Immature natural killer cell (primary cell): ENCODE results near the gene MUC16. TPM values are rescaled to one million over a fixed set of nuclear protein-coding genes. Genes with fewer than 3 reads are reported as not detected.

ENCODE experiments used
- DNase-seq, 3 donors: peaks; one replicate each; pipeline ENCODE4 v3.0.0; 2022; ENCODE audit warnings: mixed read lengths in 1 of 3
- H3K27ac Mint-ChIP-seq, 6 donors: one replicate each; pipeline ENCODE4 v1.8.0; 2020; ENCODE audit warnings: mixed read lengths in 6 of 6, mild to moderate bottlenecking in 5 of 6, inconsistent platforms in 4 of 6, moderate library complexity in 3 of 6
- H3K27me3 Mint-ChIP-seq, 3 donors: one replicate each; pipeline ENCODE4 v1.8.0; 2020 to 2021; ENCODE audit warnings: low read depth in 3 of 3, mild to moderate bottlenecking in 3 of 3, mixed read lengths in 3 of 3, moderate library complexity in 3 of 3, inconsistent platforms in 1 of 3
- H3K36me3 Mint-ChIP-seq, 3 donors: one replicate each; pipeline ENCODE4 v1.8.0; 2020; ENCODE audit warnings: mixed read lengths in 3 of 3, inconsistent platforms in 2 of 3, mild to moderate bottlenecking in 2 of 3
- H3K4me1 Mint-ChIP-seq, 2 donors: one replicate each; pipeline ENCODE4 v1.8.0; 2020; ENCODE audit warnings: inconsistent platforms in 2 of 2, mild to moderate bottlenecking in 2 of 2, mixed read lengths in 2 of 2, moderate library complexity in 1 of 2
- H3K4me3 Mint-ChIP-seq, 5 donors: one replicate each; pipeline ENCODE4 v1.8.0; 2020; ENCODE audit warnings: mild to moderate bottlenecking in 5 of 5, mixed read lengths in 5 of 5, inconsistent platforms in 3 of 5, moderate library complexity in 3 of 5
- H3K9me3 Mint-ChIP-seq, 6 donors: one replicate each; pipeline ENCODE4 v1.8.0; 2020; ENCODE audit warnings: mild to moderate bottlenecking in 6 of 6, mixed read lengths in 6 of 6, inconsistent platforms in 4 of 6, moderate library complexity in 3 of 6
- polyA plus RNA-seq, 3 donors: library from polyadenylated mRNA; unstranded; fragments of 300-500 nt; fragmentation: Illumina TruSeq; gene quantifications; one replicate each; pipeline ENCODE4 v1.2.3, GENCODE V29; 2021

The MUC16 gene
- polyA plus RNA-seq, 3 donors from 2014 or later: not detected

DNA sequence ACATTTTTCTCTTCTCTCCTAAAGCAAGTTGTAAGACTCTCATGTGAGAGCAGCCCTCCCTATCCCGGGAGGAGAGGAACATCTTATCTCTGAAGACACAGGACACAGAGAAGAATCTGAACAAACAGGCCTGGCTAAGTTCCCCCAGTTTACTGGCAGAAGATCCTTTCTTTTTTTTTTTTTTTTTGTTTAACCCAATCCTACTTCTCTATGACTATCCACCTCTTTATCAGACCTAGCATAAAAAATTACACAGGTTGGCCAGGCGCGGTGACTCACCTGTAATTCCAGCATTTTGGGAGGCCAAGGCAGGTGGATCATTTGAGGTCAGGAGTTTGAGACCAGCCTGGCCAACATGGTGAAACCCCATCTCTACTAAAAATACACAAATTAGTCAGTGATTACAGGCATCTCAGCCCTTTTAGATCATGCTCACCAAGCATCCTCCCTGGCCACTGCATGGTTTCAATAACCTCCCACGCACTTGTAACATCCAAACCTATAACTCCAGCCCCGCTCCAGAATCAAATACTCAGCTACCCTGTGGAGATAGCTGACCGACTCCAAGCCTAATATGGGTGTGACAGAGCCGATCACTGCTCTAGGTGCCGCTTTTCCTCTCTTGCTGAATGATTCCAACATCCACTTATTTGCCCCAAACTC, 27.3 kb upstream of the MUC16 start:
- H3K4me3 Mint-ChIP-seq: no peak overlapping the region
- H3K36me3 Mint-ChIP-seq: no peaks in the 10 kb centered on the region
- peaks cover 2 to 14% (median 9%) of the 10 kb centered on the region in 3 donors for H3K27me3 Mint-ChIP-seq
- no peaks in the 10 kb centered on the region for H3K9me3 Mint-ChIP-seq
- DNase-seq: no peak
- no peaks in the 10 kb centered on the region for H3K4me1 Mint-ChIP-seq
- no peak overlapping the region for H3K27ac Mint-ChIP-seq

DNA sequence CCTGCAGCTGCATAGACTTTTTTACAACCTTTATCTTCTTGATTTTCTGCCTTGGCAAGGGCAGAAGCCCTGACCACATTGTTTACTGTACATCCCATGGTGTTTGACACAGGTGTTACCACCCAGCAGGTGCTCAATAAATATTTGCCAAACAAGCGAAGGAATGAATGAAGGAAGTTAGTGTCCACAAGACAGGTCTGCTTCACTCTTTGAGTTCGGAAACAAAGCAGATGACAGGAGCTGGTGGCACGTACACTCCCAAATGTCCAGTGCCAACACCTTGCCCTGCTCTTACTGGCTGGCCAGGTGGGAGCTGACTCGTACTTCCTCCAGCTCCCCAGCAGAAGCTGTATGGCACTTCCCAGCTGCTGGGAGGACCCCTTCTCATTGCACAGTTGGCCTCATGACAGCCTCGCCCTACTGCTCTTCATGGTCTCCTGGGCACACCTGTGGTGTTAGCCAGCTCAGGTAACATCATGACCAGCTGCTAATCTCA, 22.0 kb upstream of the MUC16 start:
- H3K9me3 Mint-ChIP-seq: no peaks in the 10 kb centered on the region
- H3K4me1 Mint-ChIP-seq: no peaks in the 10 kb centered on the region

DNA sequence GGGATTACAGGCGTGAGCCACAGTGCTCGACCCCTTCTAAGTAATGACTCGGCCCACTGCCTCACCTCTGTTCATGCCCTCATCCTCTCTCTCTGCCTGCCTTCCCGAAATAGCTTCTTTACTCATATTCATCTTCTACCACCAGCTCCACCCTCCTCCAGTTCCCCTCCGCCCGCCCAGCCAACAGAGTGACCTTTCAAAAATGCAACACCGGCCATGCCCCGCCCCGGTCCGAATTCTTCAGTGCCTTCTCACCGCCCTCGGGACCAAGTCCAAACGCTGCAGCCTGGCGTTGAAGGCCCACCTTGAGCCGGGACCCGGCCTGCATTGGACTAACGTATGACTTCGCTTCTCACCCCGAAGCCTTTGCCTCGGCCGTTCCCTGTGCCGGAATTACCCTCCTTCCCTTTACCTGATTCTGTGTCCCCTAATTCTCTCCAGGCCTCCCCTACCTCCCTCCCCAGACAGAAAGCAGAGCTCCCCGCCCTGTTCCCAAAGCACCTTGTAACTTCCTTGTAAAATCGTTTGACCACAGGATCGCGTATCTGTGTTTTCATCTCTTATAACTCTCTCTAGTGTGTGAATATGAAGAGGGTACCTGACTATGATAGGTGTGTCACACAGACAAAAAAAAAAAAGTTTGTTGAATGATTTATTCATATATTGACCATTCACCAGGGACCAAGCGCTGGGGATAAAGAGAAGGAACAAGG, 8.1 kb upstream of the MUC16 start:
- peaks cover 2 to 7% (median 6%) of the 10 kb centered on the region in 3 donors for H3K27me3 Mint-ChIP-seq
- no peaks in the 10 kb centered on the region for H3K36me3 Mint-ChIP-seq
- no peak overlapping the region for H3K27ac Mint-ChIP-seq
- H3K4me3 Mint-ChIP-seq: no peak overlapping the region
- no peak for DNase-seq
- H3K4me1 Mint-ChIP-seq: no peaks in the 10 kb centered on the region
- no peaks in the 10 kb centered on the region for H3K9me3 Mint-ChIP-seq

More for the DNA sequence above, 22.0 kb upstream of the MUC16 start:
- no peak for DNase-seq
- Mint-ChIP-seq H3K4me3 (no peak overlapping the region), H3K27me3 (peaks cover 0 to 11% (median 6%) of the 10 kb centered on the region in 3 donors), H3K27ac (no peak overlapping the region), H3K36me3 (no peaks in the 10 kb centered on the region)

DNA sequence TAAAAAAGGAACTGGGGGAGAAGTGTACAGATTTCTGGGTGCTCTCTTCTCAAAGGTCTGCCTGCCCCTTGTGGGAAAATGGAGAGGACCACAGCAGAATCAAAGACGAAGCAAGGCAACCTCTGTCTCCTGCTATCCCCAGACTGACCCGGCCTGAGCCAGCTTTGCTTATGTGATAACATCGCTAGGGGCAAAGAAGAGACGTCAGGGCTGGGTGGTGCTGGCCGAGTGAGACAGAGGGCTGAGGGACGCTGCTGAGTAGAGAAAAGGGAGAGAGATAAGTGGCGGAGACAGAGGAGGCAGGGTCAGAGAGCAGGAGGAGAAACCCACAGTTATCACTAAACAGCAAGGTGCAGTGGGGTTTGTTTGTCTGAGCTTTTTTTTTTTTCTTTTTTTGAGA, 4.6 kb upstream of the MUC16 start:
- Mint-ChIP-seq H3K36me3 (no peaks in the 10 kb centered on the region), H3K27ac (no peak overlapping the region), H3K4me3 (no peak overlapping the region), H3K9me3 (peaks cover 0 to 1% (median 0%) of the 10 kb centered on the region in 6 donors), H3K27me3 (peaks cover 4 to 7% (median 6%) of the 10 kb centered on the region in 3 donors), H3K4me1 (no peaks in the 10 kb centered on the region)
- DNase-seq: no peak

- Mint-ChIP-seq H3K4me3 (no peak overlapping the region), H3K27ac (no peak overlapping the region), H3K9me3 (peaks cover 0 to 1% (median 0%) of the 10 kb centered on the region in 6 donors), H3K27me3 (peaks cover 6 to 9% (median 6%) of the 10 kb centered on the region in 3 donors), H3K36me3 (no peaks in the 10 kb centered on the region), H3K4me1 (no peaks in the 10 kb centered on the region)
- no peak for DNase-seq
These were observed 3.8 kb upstream of the MUC16 start for GRCh38 chr19:9013988-9014387.

GRCh38 chr19:9011875-9012274, 1.7 kb upstream of the MUC16 start:
- H3K4me3 Mint-ChIP-seq: no peak overlapping the region
- peaks cover 0 to 1% (median 0%) of the 10 kb centered on the region in 6 donors for H3K9me3 Mint-ChIP-seq
- no peak for DNase-seq
- no peaks in the 10 kb centered on the region for H3K36me3 Mint-ChIP-seq
- H3K27ac Mint-ChIP-seq: no peak overlapping the region
- H3K27me3 Mint-ChIP-seq: peaks cover 4 to 9% (median 6%) of the 10 kb centered on the region in 3 donors
- H3K4me1 Mint-ChIP-seq: no peaks in the 10 kb centered on the region

DNA sequence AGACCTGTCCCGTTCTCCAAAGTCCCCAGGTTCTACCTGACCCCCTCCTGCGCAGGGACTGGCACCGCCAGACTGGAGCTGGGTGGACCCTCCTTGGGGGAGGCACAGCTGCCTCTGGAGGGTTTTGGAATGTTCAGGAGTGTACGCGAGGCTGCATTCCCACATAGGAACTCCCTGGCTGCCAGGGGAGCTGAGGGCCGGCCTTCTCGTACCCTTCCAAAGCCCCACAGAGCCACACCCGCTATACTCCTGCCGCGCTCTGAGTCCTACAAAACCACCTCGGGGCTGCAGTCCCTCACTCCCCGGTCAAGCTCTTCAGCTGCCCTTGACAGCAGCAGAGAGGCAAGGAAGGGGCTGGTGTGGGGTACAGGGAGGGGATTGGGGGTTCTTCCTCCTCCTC, 484 bp upstream of the MUC16 start:
- H3K36me3 Mint-ChIP-seq: no peaks in the 10 kb centered on the region
- H3K27me3 Mint-ChIP-seq: peaks cover 4 to 7% (median 6%) of the 10 kb centered on the region in 3 donors
- peaks cover 0 to 1% (median 0%) of the 10 kb centered on the region in 6 donors for H3K9me3 Mint-ChIP-seq
- no peak overlapping the region for H3K4me3 Mint-ChIP-seq
- no peak overlapping the region for H3K27ac Mint-ChIP-seq
- H3K4me1 Mint-ChIP-seq: no peaks in the 10 kb centered on the region
- no peak for DNase-seq

DNA sequence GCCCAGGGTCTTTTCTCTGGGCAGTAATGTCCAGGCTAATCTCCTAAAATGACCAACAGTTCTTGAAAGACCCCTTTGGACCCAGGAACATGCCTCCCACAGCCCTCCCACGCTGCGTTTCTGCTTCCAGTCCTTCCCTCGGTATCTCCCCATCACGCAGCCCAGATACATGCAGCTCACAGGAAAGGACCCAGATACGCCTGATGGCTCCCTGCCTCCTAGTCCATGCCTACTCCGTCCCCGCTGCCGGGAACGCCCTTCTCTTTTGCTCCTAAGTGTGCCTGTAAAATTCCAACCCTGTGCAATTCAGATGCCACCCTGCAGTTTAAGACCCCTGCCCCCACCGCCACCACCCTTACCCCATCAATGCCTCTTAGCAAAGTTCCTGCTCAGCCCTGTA, 778 bp downstream of the MUC16 start:
- H3K27ac Mint-ChIP-seq: no peak overlapping the region
- DNase-seq: no peak
- no peaks in the 10 kb centered on the region for H3K36me3 Mint-ChIP-seq
- peaks cover 0 to 6% (median 5%) of the 10 kb centered on the region in 3 donors for H3K27me3 Mint-ChIP-seq
- H3K9me3 Mint-ChIP-seq: peaks cover 0 to 1% (median 0%) of the 10 kb centered on the region in 6 donors
- no peak overlapping the region for H3K4me3 Mint-ChIP-seq
- H3K4me1 Mint-ChIP-seq: no peaks in the 10 kb centered on the region

GRCh38 chr19:9008667-9009066, 1.5 kb downstream of the MUC16 start:
- Mint-ChIP-seq H3K9me3 (peaks cover 0 to 1% (median 0%) of the 10 kb centered on the region in 6 donors), H3K4me1 (no peaks in the 10 kb centered on the region), H3K4me3 (no peak overlapping the region), H3K36me3 (no peaks in the 10 kb centered on the region), H3K27me3 (peaks cover 0 to 8% (median 5%) of the 10 kb centered on the region in 3 donors), H3K27ac (no peak overlapping the region)
- no peak for DNase-seq

DNA sequence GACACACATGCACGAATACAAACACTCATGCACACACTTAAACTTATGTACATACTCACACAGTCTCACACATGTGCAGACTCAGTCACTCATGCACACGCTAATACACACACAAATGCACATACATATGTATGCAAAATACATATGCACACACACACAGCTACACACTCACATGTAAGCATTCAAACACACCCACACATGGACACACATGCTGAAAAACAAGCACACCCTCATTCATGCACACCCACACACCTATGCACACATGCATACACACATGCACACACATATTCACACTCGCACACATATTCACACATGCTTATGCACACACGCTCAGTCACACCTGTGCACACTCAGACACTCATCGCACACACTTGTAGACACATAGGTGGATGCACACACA, 9.3 kb downstream of the MUC16 start:
- Mint-ChIP-seq H3K9me3 (no peaks in the 10 kb centered on the region), H3K4me1 (no peaks in the 10 kb centered on the region), H3K27me3 (peaks cover 4 to 15% (median 4%) of the 10 kb centered on the region in 3 donors), H3K4me3 (no peak overlapping the region), H3K27ac (no peak overlapping the region), H3K36me3 (no peaks in the 10 kb centered on the region)
- DNase-seq: no peak

DNA sequence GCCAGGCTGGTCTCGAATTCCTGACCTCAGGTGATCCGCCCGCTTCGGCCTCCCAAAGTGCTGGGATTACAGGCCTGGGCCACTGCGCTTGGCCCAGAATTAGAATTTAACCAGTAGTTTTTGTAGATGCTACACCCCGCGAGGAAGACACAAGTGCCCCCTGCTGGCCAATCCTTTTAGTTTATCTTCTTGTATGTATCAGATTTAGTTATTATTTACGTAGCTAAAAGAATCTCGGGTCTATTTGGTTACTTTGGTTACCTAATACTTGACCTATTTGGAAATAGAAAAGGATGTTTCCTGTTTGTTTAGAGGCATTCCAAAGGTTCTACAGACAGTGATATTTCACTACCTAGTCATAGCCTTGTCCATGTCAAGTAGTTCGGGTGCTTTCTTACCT, 22.0 kb downstream of the MUC16 start:
- peak in 1 of 3 donors; percentile 13 for DNase-seq
- Mint-ChIP-seq H3K4me1 (no peaks in the 10 kb centered on the region), H3K36me3 (no peaks in the 10 kb centered on the region), H3K27me3 (peaks cover 1 to 3% (median 2%) of the 10 kb centered on the region in 3 donors), H3K9me3 (no peaks in the 10 kb centered on the region), H3K27ac (no peak overlapping the region), H3K4me3 (no peak overlapping the region)

DNA sequence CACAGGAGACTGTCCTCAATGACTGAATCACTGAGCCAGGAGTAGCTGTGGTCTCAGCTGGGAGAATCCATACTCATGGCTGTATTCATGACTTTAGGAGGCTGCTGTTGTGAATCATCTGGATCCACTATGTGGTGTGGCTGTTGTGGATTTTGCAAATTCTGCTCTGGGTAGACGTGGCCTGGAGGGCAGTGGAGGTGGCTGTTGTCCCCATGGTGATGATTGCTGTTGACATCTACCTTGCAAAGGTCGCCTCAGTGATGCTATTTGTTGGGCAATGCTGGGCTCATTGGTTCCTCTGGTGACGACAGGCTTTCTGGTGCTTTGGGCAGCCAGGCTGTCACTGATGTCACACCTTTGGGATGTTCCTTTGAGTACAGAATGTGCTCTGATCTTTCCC, 23.9 kb downstream of the MUC16 start:
- Mint-ChIP-seq H3K27ac (no peak overlapping the region), H3K4me1 (no peaks in the 10 kb centered on the region), H3K9me3 (no peaks in the 10 kb centered on the region), H3K36me3 (no peaks in the 10 kb centered on the region), H3K27me3 (peaks cover under 1 to 3% (median 1%) of the 10 kb centered on the region in 3 donors), H3K4me3 (no peak overlapping the region)
- DNase-seq: no peak

DNA sequence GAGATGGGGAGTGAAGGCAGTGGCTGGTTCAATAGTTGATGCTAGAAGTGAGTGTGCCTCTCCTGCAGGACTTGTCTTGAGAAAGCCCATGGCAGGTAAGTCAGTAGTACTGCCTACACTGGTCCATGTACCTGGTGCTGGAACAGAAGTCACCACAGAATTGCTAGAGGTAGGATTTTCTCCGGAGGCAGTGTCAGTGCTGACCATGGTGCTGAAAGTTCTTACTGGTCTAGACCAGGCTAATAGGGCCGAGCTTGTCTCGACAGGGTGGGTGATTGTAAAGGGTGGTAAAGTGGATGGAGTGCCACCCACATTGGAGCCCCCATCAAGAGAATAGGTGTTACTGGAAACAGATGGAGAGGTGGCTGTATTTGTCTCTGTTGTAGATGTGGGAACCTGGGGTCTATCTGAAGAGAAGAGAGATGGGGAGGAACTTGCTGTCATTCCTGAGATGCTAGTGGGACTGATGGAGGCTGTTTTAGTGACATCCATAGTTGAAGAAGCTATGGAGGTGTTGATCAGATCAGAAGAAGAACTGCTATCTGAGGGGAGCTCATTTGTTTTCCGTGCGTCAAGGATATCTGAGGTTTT, 36.6 kb downstream of the MUC16 start:
- Mint-ChIP-seq H3K4me1 (no peaks in the 10 kb centered on the region), H3K36me3 (no peaks in the 10 kb centered on the region), H3K4me3 (no peak overlapping the region), H3K27me3 (peaks cover 2 to 22% (median 6%) of the 10 kb centered on the region in 3 donors), H3K27ac (no peak overlapping the region), H3K9me3 (peaks cover 0 to 5% (median 0%) of the 10 kb centered on the region in 6 donors)
- no peak for DNase-seq

GRCh38 chr19:8965887-8966286, 44.3 kb downstream of the MUC16 start:
- Mint-ChIP-seq H3K4me1 (no peaks in the 10 kb centered on the region), H3K9me3 (no peaks in the 10 kb centered on the region), H3K27ac (no peak overlapping the region), H3K27me3 (peaks cover 2 to 11% (median 5%) of the 10 kb centered on the region in 3 donors), H3K36me3 (no peaks in the 10 kb centered on the region), H3K4me3 (no peak overlapping the region)
- no peak for DNase-seq
